HepG2 (cell line): Measurements from ENCODE around the gene PFN1. TPM values are rescaled to one million over a fixed set of nuclear protein-coding genes. Genes with fewer than 3 reads are reported as not detected.

Source experiments
- ATAC-seq: fragments of 200-7000 bp; cut with Tn5 transposase; 3 replicates; pipeline ENCODE4 v1.9.1; 2020; ENCODE audit warnings: mild to moderate bottlenecking, moderate library complexity
- BruUV-seq: library from RNA; stranded (reverse); fragments of 400-500 nt; replicated peaks from 2 replicates; lab custom pipeline; 2021; lab: Mats Ljungman, UMichigan
- CTCF ChIA-PET: fragments of 300-600 bp; formaldehyde crosslinking; extraction: SDS; loops from one replicate; lab custom pipeline; 2021; ENCODE audit warnings: low total read pairs, inconsistent platforms, low intra/inter-chr PET ratio; lab: Yijun Ruan, JAX
- POLR2A ChIA-PET: fragments of 350-600 bp; sonication (Branson Sonifier 250); formaldehyde crosslinking; loops from one replicate; lab custom pipeline; 2020; ENCODE audit warnings: antibody characterized with exemption, inconsistent platforms; lab: Yijun Ruan, JAX
- DNase-seq: peaks from one replicate; pipeline ENCODE4 v3.0.0-alpha.2; 2015; ENCODE audit warnings: low spot score
- FAIRE-seq: peaks from 3 replicates; lab custom pipeline; 2011; peaks lifted over from hg19 to GRCh38; lab: Jason Lieb, UNC
- H2AFZ ChIP-seq: one replicate; pipeline ENCODE4 v1.6.1; 2011; ENCODE audit warnings: low read length, inconsistent platforms
- H3K27ac ChIP-seq: fragments of 300-600 bp; 3 replicates; pipeline ENCODE4 v1.8.0; 2011; ENCODE audit warnings: mixed run types, mild to moderate bottlenecking, mixed read lengths, low read length, inconsistent platforms; ENCODE audit not compliant: insufficient read depth; ENCODE audit errors: extremely low read length
- H3K27me3 ChIP-seq, 2 experiments: fragments of 200-600 bp in 1 of 2; 2 replicates in 1 of 2; 3 replicates in 1 of 2; pipeline versions ENCODE4 v1.6.0 to v1.8.0; 2011; ENCODE audit warnings: low read length in 2 of 2, mild to moderate bottlenecking in 2 of 2, moderate library complexity in 2 of 2, inconsistent platforms in 1 of 2; ENCODE audit not compliant: insufficient read depth in 2 of 2, control insufficient read depth in 1 of 2
- H3K36me3 ChIP-seq, 2 experiments: fragments of 200-600 bp in 1 of 2; replicated peaks in 1 of 2; 2 replicates in 1 of 2; 3 replicates in 1 of 2; pipeline versions ENCODE4 v1.5.1 to v1.8.0; 2011; ENCODE audit warnings: low read length in 2 of 2, inconsistent platforms in 1 of 2; ENCODE audit not compliant: insufficient read depth in 2 of 2, control insufficient read depth in 1 of 2
- H3K4me1 ChIP-seq: 2 replicates; pipeline ENCODE4 v1.5.1; 2012; ENCODE audit warnings: low read length, inconsistent platforms; ENCODE audit not compliant: insufficient read depth
- H3K4me2 ChIP-seq: 2 replicates; pipeline ENCODE4 v1.6.0; 2011; ENCODE audit warnings: low read depth, low read length, inconsistent platforms
- H3K4me3 ChIP-seq, 3 experiments: fragments of 200-600 bp in 1 of 3; sonication (generic), shearing (Covaris generic) in 1 of 3; replicated peaks in 1 of 3; 2 replicates each; pipeline ENCODE4 v1.5.1; 2011 to 2016; ENCODE audit warnings: low read length in 3 of 3, inconsistent platforms in 2 of 3, low read depth in 2 of 3, mild to moderate bottlenecking in 2 of 3, control low read depth in 1 of 3, mixed read lengths in 1 of 3; ENCODE audit not compliant: insufficient read depth in 1 of 3
- H3K79me2 ChIP-seq: one replicate; pipeline ENCODE4 v1.6.1; 2011; ENCODE audit warnings: low read length, inconsistent platforms; ENCODE audit not compliant: insufficient read depth
- H3K9ac ChIP-seq: 2 replicates; pipeline ENCODE4 v1.6.0; 2011; ENCODE audit warnings: mild to moderate bottlenecking, low read depth, low read length, inconsistent platforms; ENCODE audit not compliant: insufficient read depth
- H3K9me3 ChIP-seq: 2 replicates; pipeline ENCODE4 v1.5.1; 2012; ENCODE audit warnings: mild to moderate bottlenecking, low read length
- H4K20me1 ChIP-seq: 2 replicates; pipeline ENCODE4 v1.6.0; 2011; ENCODE audit warnings: inconsistent platforms, mild to moderate bottlenecking, low read length, moderate library complexity; ENCODE audit not compliant: insufficient read depth
- AGO2 ChIP-seq: fragments of 200-400 bp; formaldehyde crosslinking; optimal IDR thresholded peaks from 2 replicates; pipeline ENCODE3; 2017; ENCODE audit warnings: mild to moderate bottlenecking, low read depth, low read length, moderate library complexity
- ARNT ChIP-seq: fragments of 450-650 bp; IDR thresholded peaks from 2 replicates; pipeline ENCODE4 v1.6.1; 2017
- HES4 ChIP-seq: sonication (generic); formaldehyde crosslinking; IDR thresholded peaks from 2 replicates; pipeline ENCODE4 v1.9.0; 2021; ENCODE audit warnings: mild to moderate bottlenecking, missing genetic modification reagents, borderline replicate concordance
- KDM2A ChIP-seq: sonication (generic); formaldehyde crosslinking; IDR thresholded peaks from 2 replicates; pipeline ENCODE4 v1.4.0; 2020; ENCODE audit warnings: low read depth, missing genetic modification reagents, borderline replicate concordance
- NBN ChIP-seq: fragments of 450-650 bp; conservative IDR thresholded peaks from 2 replicates; pipeline ENCODE4 v1.6.1; 2017
- POGZ ChIP-seq: sonication (generic); formaldehyde crosslinking; IDR thresholded peaks from 2 replicates; pipeline ENCODE4 v1.4.0; 2020; ENCODE audit warnings: mild to moderate bottlenecking, missing genetic modification reagents
- RXRB ChIP-seq: IDR thresholded peaks from 2 replicates; pipeline ENCODE4 v1.6.1; 2016; ENCODE audit warnings: borderline replicate concordance, missing genetic modification reagents, missing compliant biosample characterization
- SALL1 ChIP-seq: sonication (generic); formaldehyde crosslinking; IDR thresholded peaks from 2 replicates; pipeline ENCODE4 v1.8.0; 2022; ENCODE audit warnings: mild to moderate bottlenecking, missing genetic modification reagents
- ZBTB21 ChIP-seq: sonication (generic); formaldehyde crosslinking; IDR thresholded peaks from 2 replicates; pipeline ENCODE4 v1.4.0; 2020; ENCODE audit warnings: missing genetic modification reagents
- ZMYM4 ChIP-seq: sonication (generic); formaldehyde crosslinking; IDR thresholded peaks from 2 replicates; pipeline ENCODE4 v1.8.1; 2023; ENCODE audit warnings: mild to moderate bottlenecking, missing genetic modification reagents
- WGBS: methylation state at CpG from one replicate; pipeline ENCODE4 v1.1.6; 2017; ENCODE audit warnings: low lambda C conversion rate; 5-methylcytosine and 5-hydroxymethylcytosine counted together
- in situ Hi-C: cut with HindIII; loops from 2 replicates; pipeline ENCODE4 v1.10.0; 2017; ENCODE audit warnings: low pct_unique_long_range_greater_than_20kb; ENCODE audit not compliant: extremely low pct_ligation_motif_present
- intact Hi-C: fragments of 100-400 bp; cut with micrococcal nuclease; formaldehyde crosslinking; loops from one replicate; pipeline ENCODE4 v1.10.0; 2022; ENCODE audit not compliant: unreplicated experiment
- polyA plus RNA-seq, 8 experiments: library from polyadenylated mRNA; depleted of rRNA in 3 of 8; stranded (reverse) in 7 of 8; unstranded in 1 of 8; fragments of >200 nt; fragmentation: Illumina TruSeq in 4 of 8; extraction: Trizol in 4 of 8; gene quantifications; 2 replicates each; pipeline versions ENCODE4 v1.2.1 to v1.2.3, GENCODE V29; 2011 to 2016; ENCODE audit warnings: low read depth in 4 of 8, missing spikeins in 1 of 8, mixed read lengths in 1 of 8; ENCODE audit not compliant: insufficient read depth in 1 of 8
- total RNA-seq, 5 experiments: library from RNA; depleted of rRNA; stranded (reverse); fragments of >200 nt; fragmentation: Illumina TruSeq; extraction: Trizol; gene quantifications; 2 replicates each; pipeline ENCODE4 v1.2.3, GENCODE V29; 2016; ENCODE audit warnings: low read depth in 1 of 5
- TF ChIP-seq, protein P1 (sequence below): sonication (generic); formaldehyde crosslinking; IDR thresholded peaks from 2 replicates; pipeline ENCODE4 v1.5.0; 2020; ENCODE audit warnings: missing genetic modification reagents, mild to moderate bottlenecking, borderline replicate concordance

Gene PFN1
- total and polyA plus RNA-seq, 2 of the 13 experiments (the other 11 are each of a cell fraction or from before 2014, with no cell fraction given) = 494 to 613 TPM

GRCh38 chr17:4938069-4938491, 10.2 kb downstream of the PFN1 start:
- in situ Hi-C loops = no loop called here
- H3K27ac ChIP-seq = no peak overlapping the region

GRCh38 chr17:4937553-4937952, 10.8 kb downstream of the PFN1 start:
- Histone ChIP-seq H3K9me3 (no peaks in the 10 kb centered on the region), H3K4me2 (no peak overlapping the region), H3K9ac (no peak overlapping the region), H3K27ac (no peak overlapping the region), H4K20me1 (no peaks in the 10 kb centered on the region), H3K27me3 (no peaks in the 10 kb centered on the region; a peak in 1 of 5 replicates), H3K4me3 (no peak overlapping the region), H3K79me2 (peaks cover 37% of the 10 kb centered on the region), H3K36me3 (peaks cover 2 to 13% of the 10 kb centered on the region in 2 experiments; a peak in 3 of 5 replicates), H2AFZ (no peak overlapping the region), H3K4me1 (peaks cover 36% of the 10 kb centered on the region)
- intact Hi-C loops = no loop called here
- ChIA-PET POLR2A (interaction anchor here (1.1 to 3.9 kb wide), 2 partner anchors 12 to 30 kb away, joined by 3 to 101 read pairs; partner anchors contain the start of genes ENO3, PFN1 and SPAG7), CTCF (no interaction called here)
- 99% methylated on average over 15 of the region's 16 CpGs for WGBS
- FAIRE-seq (no peak), ATAC-seq (no peak), DNase-seq (no peak)
- no TSS peak for BruUV-seq
- in situ Hi-C loops = no loop called here
- no peak for TF ChIP-seq RXRB (CRISPR knock-in tag)
- TF ChIP-seq KDM2A = no peak
- TF ChIP-seq ZBTB21 (CRISPR knock-in tag) = no peak
- no peak for TF ChIP-seq NBN

More at GRCh38 chr17:4938069-4938491, 10.2 kb downstream of the PFN1 start:
- WGBS = 96% methylated on average over 8 of the region's 11 CpGs
- no peak for TF ChIP-seq ARNT
- TF ChIP-seq ZMYM4 (CRISPR knock-in tag) = no peak
- TF ChIP-seq, protein P1, sequence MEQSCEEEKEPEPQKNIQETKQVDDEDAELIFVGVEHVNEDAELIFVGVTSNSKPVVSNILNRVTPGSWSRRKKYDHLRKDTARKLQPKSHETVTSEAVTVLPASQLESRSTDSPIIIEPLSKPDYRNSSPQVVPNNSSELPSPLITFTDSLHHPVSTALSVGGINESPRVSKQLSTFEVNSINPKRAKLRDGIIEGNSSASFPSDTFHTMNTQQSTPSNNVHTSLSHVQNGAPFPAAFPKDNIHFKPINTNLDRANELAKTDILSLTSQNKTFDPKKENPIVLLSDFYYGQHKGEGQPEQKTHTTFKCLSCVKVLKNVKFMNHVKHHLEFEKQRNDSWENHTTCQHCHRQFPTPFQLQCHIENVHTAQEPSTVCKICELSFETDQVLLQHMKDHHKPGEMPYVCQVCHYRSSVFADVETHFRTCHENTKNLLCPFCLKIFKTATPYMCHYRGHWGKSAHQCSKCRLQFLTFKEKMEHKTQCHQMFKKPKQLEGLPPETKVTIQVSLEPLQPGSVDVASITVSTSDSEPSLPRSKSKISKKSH = no peak
- TF ChIP-seq HES4 (CRISPR knock-in tag) = no peak
- peak; percentile 47 for TF ChIP-seq AGO2
- TF ChIP-seq SALL1 (CRISPR knock-in tag) = no peak
- TF ChIP-seq POGZ (CRISPR knock-in tag) = no peak
- peaks cover 36% of the 10 kb centered on the region for H3K4me1 ChIP-seq
- H3K4me3 ChIP-seq = no peak overlapping the region; a peak in 1 of 6 replicates
- H4K20me1 ChIP-seq = no peaks in the 10 kb centered on the region
- H2AFZ ChIP-seq = no peak overlapping the region
- no TSS peak for BruUV-seq
- CTCF ChIA-PET = no interaction called here
- ATAC-seq = no peak
- no peak for FAIRE-seq
- POLR2A ChIA-PET = interaction anchor here (1.1 to 3.9 kb wide), 2 partner anchors 12 to 29 kb away, joined by 3 to 101 read pairs; partner anchors contain the start of genes ENO3, PFN1 and SPAG7
- H3K36me3 ChIP-seq = peaks cover 6 to 15% of the 10 kb centered on the region in 2 experiments; a peak in 3 of 5 replicates
- intact Hi-C loops = no loop called here
- DNase-seq = no peak
- no peaks in the 10 kb centered on the region for H3K9me3 ChIP-seq
- H3K79me2 ChIP-seq = peaks cover 38% of the 10 kb centered on the region
- peak overlapping the region; percentile 95 for H3K9ac ChIP-seq
- H3K4me2 ChIP-seq = peak overlapping the region; percentile 98
- H3K27me3 ChIP-seq = no peaks in the 10 kb centered on the region; a peak in 1 of 5 replicates
